ENCODE results near the gene MAP3K12. TPM values are rescaled to one million over a fixed set of nuclear protein-coding genes. Genes with fewer than 3 reads are reported as not detected.

The MAP3K12 gene
- total and polyA plus RNA-seq, 10 of the 15 experiments (the other 5 are each of a cell fraction or from before 2014, with no cell fraction given): 0.45 to 14.9 (median 6.9) TPM

- RAD21 ChIA-PET (ENCODE audit: unreplicated experiment): no interaction called here
- Histone ChIP-seq H3K79me2 (ENCODE audit: control insufficient read depth, insufficient read depth, low read length) (peaks cover 64% of the 10 kb centered on the region), H3K4me1 (ENCODE audit: control insufficient read depth, insufficient read depth, low read length) (peaks cover 6% of the 10 kb centered on the region), H3K27ac (ENCODE audit: control insufficient read depth, insufficient read depth) (no peak overlapping the region), H3K27me3 (replicated peaks in 1 of 2; ENCODE audit: control insufficient read depth in 2 of 2, insufficient read depth in 2 of 2, low read length in 1 of 2) (no peaks in the 10 kb centered on the region), H3K9ac (ENCODE audit: control insufficient read depth, insufficient read depth, low read length) (no peak overlapping the region), H2AFZ (ENCODE audit: control insufficient read depth, low read depth, low read length) (no peak overlapping the region), H3K4me3 (no peak overlapping the region), H3K36me3 (ENCODE audit: control insufficient read depth in 2 of 2, insufficient read depth in 2 of 2, low read length in 1 of 2) (peaks cover 21 to 87% of the 10 kb centered on the region in 2 experiments), H4K20me1 (ENCODE audit: control insufficient read depth, insufficient read depth) (peaks cover 22% of the 10 kb centered on the region), H3K4me2 (ENCODE audit: control insufficient read depth, insufficient read depth) (0 out of 2 replicates have a peak overlapping the region, but pooled peaks have one; percentile 17), H3K9me3 (replicated peaks; ENCODE audit: control insufficient read depth, insufficient read depth, low read length) (no peaks in the 10 kb centered on the region)
- TF ChIP-seq, protein P1, sequence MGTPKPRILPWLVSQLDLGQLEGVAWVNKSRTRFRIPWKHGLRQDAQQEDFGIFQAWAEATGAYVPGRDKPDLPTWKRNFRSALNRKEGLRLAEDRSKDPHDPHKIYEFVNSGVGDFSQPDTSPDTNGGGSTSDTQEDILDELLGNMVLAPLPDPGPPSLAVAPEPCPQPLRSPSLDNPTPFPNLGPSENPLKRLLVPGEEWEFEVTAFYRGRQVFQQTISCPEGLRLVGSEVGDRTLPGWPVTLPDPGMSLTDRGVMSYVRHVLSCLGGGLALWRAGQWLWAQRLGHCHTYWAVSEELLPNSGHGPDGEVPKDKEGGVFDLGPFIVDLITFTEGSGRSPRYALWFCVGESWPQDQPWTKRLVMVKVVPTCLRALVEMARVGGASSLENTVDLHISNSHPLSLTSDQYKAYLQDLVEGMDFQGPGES (IDR thresholded peaks at IDR 0.05): no peak
- TF ChIP-seq RAD51 (IDR thresholded peaks at IDR 0.05): no peak
- TF ChIP-seq SMAD1 (IDR thresholded peaks at IDR 0.05; ENCODE audit: low read depth, partially characterized antibody): no peak
- no peak for TF ChIP-seq YY1 (IDR thresholded peaks at IDR 0.05; ENCODE audit: low read depth, low read length)
- TF ChIP-seq EGR1 (IDR thresholded peaks at IDR 0.05; ENCODE audit: borderline replicate concordance in 1 of 2, low read depth in 2 of 2, low read length in 2 of 2): no peak
- TF ChIP-seq RB1 (IDR thresholded peaks at IDR 0.05; ENCODE audit: borderline replicate concordance): no peak
- TF ChIP-seq, protein P2, sequence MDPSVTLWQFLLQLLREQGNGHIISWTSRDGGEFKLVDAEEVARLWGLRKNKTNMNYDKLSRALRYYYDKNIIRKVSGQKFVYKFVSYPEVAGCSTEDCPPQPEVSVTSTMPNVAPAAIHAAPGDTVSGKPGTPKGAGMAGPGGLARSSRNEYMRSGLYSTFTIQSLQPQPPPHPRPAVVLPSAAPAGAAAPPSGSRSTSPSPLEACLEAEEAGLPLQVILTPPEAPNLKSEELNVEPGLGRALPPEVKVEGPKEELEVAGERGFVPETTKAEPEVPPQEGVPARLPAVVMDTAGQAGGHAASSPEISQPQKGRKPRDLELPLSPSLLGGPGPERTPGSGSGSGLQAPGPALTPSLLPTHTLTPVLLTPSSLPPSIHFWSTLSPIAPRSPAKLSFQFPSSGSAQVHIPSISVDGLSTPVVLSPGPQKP (IDR thresholded peaks at IDR 0.05; ENCODE audit: low read depth, low read length): no peak
- TF ChIP-seq TBL1XR1 (IDR thresholded peaks at IDR 0.05; ENCODE audit: low read depth, low read length): no peak
- TF ChIP-seq EP300 (IDR thresholded peaks at IDR 0.05; ENCODE audit: borderline replicate concordance in 1 of 2, control insufficient read depth in 1 of 2, low read depth in 2 of 2, low read length in 2 of 2): no peak
- no peak for TF ChIP-seq CHD1 (IDR thresholded peaks at IDR 0.05; ENCODE audit: low read depth, low read length)
- no peak for TF ChIP-seq CUX1 (IDR thresholded peaks at IDR 0.05; ENCODE audit: insufficient replicate concordance, low read depth, low read length)
- no peak for TF ChIP-seq SRF (IDR thresholded peaks at IDR 0.05; ENCODE audit: low read depth in 2 of 2, low read length in 2 of 2)
- no peak for TF ChIP-seq SMAD5 (IDR thresholded peaks at IDR 0.05; ENCODE audit: low read depth)
- intact Hi-C loops (cut with micrococcal nuclease; ENCODE audit: unreplicated experiment) (no loop called here), in situ Hi-C loops (cut with MboI) (no loop called here)
- CTCF ChIA-PET: interaction anchor here (0.5 to 1.4 kb wide), 4 partner anchors 13 to 107 kb away, joined by 3 to 5 read pairs (median 4); no protein-coding TSS in a partner anchor
- DNase-seq (ENCODE audit: low read depth, low spot score): no peak
- POLR2A ChIA-PET: interaction anchor here (0.7 to 0.8 kb wide), 2 partner anchors 16 to 39 kb away, joined by 3 to 6 read pairs; no protein-coding TSS in a partner anchor
- WGBS (ENCODE audit: insufficient coverage, insufficient replicate concordance, low lambda C conversion rate, missing lambda C conversion rate): 72% methylated on average over 4 of the region's 4 CpGs
- SMC1A ChIA-PET (ENCODE audit: uncharacterized antibody, unreplicated experiment): no interaction called here
- no peak for FAIRE-seq
- no TSS peak for BruUV-seq (replicated peaks)
- no peak for ATAC-seq
Observed at GRCh38 chr12:53459097-53459496, 40.2 kb downstream of the MAP3K12 start.
